Transverse colon (tissue), 4 donors: Measurements from ENCODE around the gene IGLL1.

Experiments used
- CTCF ChIP-seq, 5 experiments: fragments of 200-600 bp in 3 of 5; fragments of 450-650 bp in 2 of 5; sonication (generic) in 3 of 5; IDR thresholded peaks; 1 replicate in 2 of 5; 2 replicates in 3 of 5; pipeline ENCODE4 v1.5.1; 2016 to 2017; ENCODE audit warnings: antibody characterized with exemption in 5 of 5, inconsistent platforms in 3 of 5, mild to moderate bottlenecking in 2 of 5, moderate library complexity in 1 of 5
- EP300 ChIP-seq: sonication (generic); formaldehyde crosslinking; IDR thresholded peaks from one replicate; pipeline ENCODE4 v1.6.1; 2017; ENCODE audit warnings: antibody characterized with exemption, low read depth
- POLR2A ChIP-seq: fragments of 450-650 bp; IDR thresholded peaks from one replicate; pipeline ENCODE4 v1.6.1; 2016; ENCODE audit warnings: antibody characterized with exemption, mild to moderate bottlenecking, moderate library complexity
- POLR2AphosphoS5 ChIP-seq, 3 donors: sonication (generic); formaldehyde crosslinking; IDR thresholded peaks; one replicate each; pipeline ENCODE4 v1.6.1; 2016; ENCODE audit warnings: antibody characterized with exemption in 3 of 3

DNA sequence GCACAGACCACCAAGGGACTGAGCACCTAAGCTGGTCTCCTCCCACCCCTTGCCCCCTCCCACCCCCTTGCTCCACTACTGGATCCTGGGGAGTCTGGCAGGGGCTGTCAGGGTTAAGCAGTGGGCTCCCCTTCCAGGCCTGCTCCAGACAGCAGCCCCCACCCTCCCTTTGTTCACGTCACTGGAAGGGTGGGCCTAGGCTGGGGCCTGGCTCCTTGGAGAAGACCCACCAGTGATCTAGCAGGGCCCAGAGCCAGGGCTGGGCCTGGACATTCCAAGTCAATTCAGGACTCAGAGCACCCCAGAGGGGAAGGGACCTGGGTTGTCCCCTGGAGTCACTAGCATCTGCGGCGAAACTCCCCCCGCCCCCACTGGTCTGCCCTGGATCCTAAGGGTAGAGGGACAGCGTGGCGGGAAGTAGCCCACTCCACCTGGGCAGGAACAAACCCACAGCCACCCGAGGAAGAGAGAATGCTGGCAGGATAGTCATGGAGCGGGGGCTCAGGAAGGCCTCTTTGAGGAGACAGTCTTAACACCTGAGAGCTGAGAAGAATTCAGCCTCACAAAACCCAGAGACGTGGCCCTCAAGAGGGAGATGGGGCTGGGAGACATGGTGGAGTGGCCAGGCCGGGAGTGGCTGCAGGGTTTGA lies 45.8 kb downstream of the IGLL1 start:
- TF ChIP-seq CTCF (IDR thresholded peaks at IDR 0.05) (no peak), POLR2AphosphoS5 (IDR thresholded peaks at IDR 0.05) (no peak), POLR2A (no peak), EP300 (no peak)
